Keratinocyte (primary cell): ENCODE results near the gene STK4.

Experiments
- CTCF ChIP-seq, 3 experiments: IDR thresholded peaks in 1 of 3; conservative IDR thresholded peaks in 1 of 3; optimal IDR thresholded peaks in 1 of 3; 2 replicates in 2 of 3; 3 replicates in 1 of 3; pipeline versions ENCODE3 to v1.5.1; 2011; ENCODE audit warnings: low read length in 3 of 3, mild to moderate bottlenecking in 3 of 3, moderate library complexity in 2 of 3, control low read depth in 1 of 3, inconsistent platforms in 1 of 3; ENCODE audit not compliant: insufficient read depth in 2 of 3; ENCODE audit errors: extremely low read depth in 1 of 3
- EZH2 ChIP-seq: IDR thresholded peaks from one replicate; pipeline ENCODE4 v1.6.1; 2012; ENCODE audit warnings: inconsistent platforms, mild to moderate bottlenecking, low read length, moderate library complexity

DNA sequence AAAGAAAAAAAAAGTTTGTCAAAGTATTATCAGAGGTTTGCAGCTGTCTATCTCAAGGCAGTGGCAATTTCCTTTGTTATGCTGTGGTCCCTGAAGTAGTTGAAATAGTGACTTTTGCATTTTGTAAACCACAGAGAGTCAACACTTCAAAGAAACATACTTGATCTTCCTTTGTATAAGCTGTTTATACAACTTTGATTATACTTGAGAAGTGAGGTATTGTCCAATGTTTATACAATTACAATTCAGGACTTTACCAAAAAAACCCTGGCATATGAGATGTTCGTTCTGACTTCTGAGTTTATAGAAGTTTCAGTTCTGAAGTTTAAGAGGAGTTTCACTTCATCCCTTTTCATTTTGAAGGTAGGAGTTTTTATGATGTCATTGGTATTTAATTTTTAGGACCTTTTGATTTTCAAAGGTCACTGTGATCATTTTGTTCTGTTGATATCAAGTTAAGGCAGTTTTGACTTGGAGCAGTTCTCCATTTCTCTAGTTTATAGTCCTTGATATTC is 4.0 kb downstream of the STK4 start:
- TF ChIP-seq CTCF (optimal IDR thresholded peaks at IDR 0.05 in 1 of 3, IDR thresholded peaks at IDR 0.05 in 1 of 3, conservative IDR thresholded peaks at IDR 0.05 in 1 of 3; ENCODE audit: extremely low read depth in 1 of 3, insufficient read depth in 2 of 3, low read length in 3 of 3), result no peak
- TF ChIP-seq EZH2, result no peak
